Endothelial cell of umbilical vein (primary cell): Measurements from ENCODE around the gene ARSK. TPM values are rescaled to one million over a fixed set of nuclear protein-coding genes. Genes with fewer than 3 reads are reported as not detected.

ENCODE experiments used
- BruUV-seq: library from RNA; stranded (reverse); fragments of 400-500 nt; replicated peaks from 2 replicates; lab custom pipeline; 2021; lab: Mats Ljungman, UMichigan
- CTCF ChIA-PET: fragments of 300-600, 350-600 bp; sonication (Branson Sonifier 250); formaldehyde crosslinking; loops from one replicate; lab custom pipeline; 2021; ENCODE audit warnings: antibody characterized with exemption, inconsistent platforms; lab: Charles Lee
- POLR2A ChIA-PET: fragments of 300-600, 350-600 bp; sonication (Branson Sonifier 250); formaldehyde crosslinking; loops from one replicate; lab custom pipeline; 2021; ENCODE audit warnings: antibody characterized with exemption, inconsistent platforms; lab: Charles Lee
- DNase-seq: peaks from one replicate; pipeline ENCODE4 v3.0.0-alpha.2; 2011; ENCODE audit warnings: low read depth, low spot score
- FAIRE-seq: peaks from 2 replicates; lab custom pipeline; 2011; peaks lifted over from hg19 to GRCh38; lab: Jason Lieb, UNC
- H2AFZ ChIP-seq: 2 replicates; pipeline ENCODE4 v1.6.0; 2012; ENCODE audit warnings: low read depth, low read length, control low read depth, inconsistent platforms
- H3K27ac ChIP-seq: 2 replicates; pipeline ENCODE4 v1.5.1; 2011; ENCODE audit warnings: low read depth, mild to moderate bottlenecking, control low read depth, low read length, moderate library complexity; ENCODE audit not compliant: insufficient read depth
- H3K27me3 ChIP-seq, 2 experiments: 2 replicates each; pipeline versions ENCODE4 v1.6.0 to v1.6.1; 2011; ENCODE audit warnings: low read length in 2 of 2, mixed read lengths in 1 of 2; ENCODE audit not compliant: control insufficient read depth in 2 of 2, insufficient read depth in 2 of 2
- H3K36me3 ChIP-seq, 2 experiments: 2 replicates in 1 of 2; 3 replicates in 1 of 2; pipeline ENCODE4 v1.5.1; 2011; ENCODE audit warnings: low read length in 2 of 2, mild to moderate bottlenecking in 1 of 2, moderate library complexity in 1 of 2; ENCODE audit not compliant: control insufficient read depth in 2 of 2, insufficient read depth in 2 of 2; ENCODE audit errors: extremely low read depth in 1 of 2
- H3K4me1 ChIP-seq: 3 replicates; pipeline ENCODE4 v1.5.1; 2011; ENCODE audit warnings: mild to moderate bottlenecking, low read length; ENCODE audit not compliant: control insufficient read depth, insufficient read depth; ENCODE audit errors: extremely low read depth
- H3K4me2 ChIP-seq: 2 replicates; pipeline ENCODE4 v1.6.1; 2011; ENCODE audit warnings: low read length, control low read depth, mixed read lengths; ENCODE audit not compliant: insufficient read depth
- H3K4me3 ChIP-seq, 3 experiments: fragments of 200-600 bp in 1 of 3; sonication (generic), shearing (Covaris generic) in 1 of 3; replicated peaks in 1 of 3; 2 replicates each; pipeline ENCODE4 v1.5.1; 2011 to 2016; ENCODE audit warnings: control low read depth in 3 of 3, low read length in 3 of 3, mild to moderate bottlenecking in 2 of 3, inconsistent platforms in 1 of 3, low read depth in 1 of 3, moderate library complexity in 1 of 3; ENCODE audit not compliant: insufficient read depth in 1 of 3
- H3K79me2 ChIP-seq: 2 replicates; pipeline ENCODE4 v1.6.0; 2012; ENCODE audit warnings: low read length, inconsistent platforms; ENCODE audit not compliant: control insufficient read depth, insufficient read depth
- H3K9ac ChIP-seq: replicated peaks from 2 replicates; pipeline ENCODE3; 2011; ENCODE audit warnings: low read length, control low read depth; ENCODE audit not compliant: insufficient read depth; ENCODE audit errors: extremely low read depth
- H3K9me1 ChIP-seq: replicated peaks from 3 replicates; pipeline ENCODE4 v1.6.0; 2011; ENCODE audit warnings: mild to moderate bottlenecking, low read length; ENCODE audit not compliant: control insufficient read depth, insufficient read depth; ENCODE audit errors: extremely low read depth
- H3K9me3 ChIP-seq: replicated peaks from 2 replicates; pipeline ENCODE4 v1.5.1; 2012; ENCODE audit warnings: low read length, inconsistent platforms; ENCODE audit not compliant: control insufficient read depth, insufficient read depth
- H4K20me1 ChIP-seq: replicated peaks from 2 replicates; pipeline ENCODE3; 2011; ENCODE audit warnings: mild to moderate bottlenecking, low read length; ENCODE audit not compliant: control insufficient read depth, insufficient read depth; ENCODE audit errors: extremely low read depth
- EZH2 ChIP-seq: IDR thresholded peaks from 2 replicates; pipeline ENCODE4 v1.6.1; 2012; ENCODE audit warnings: borderline replicate concordance, low read depth, mild to moderate bottlenecking, moderate library complexity, low read length, inconsistent platforms; ENCODE audit not compliant: severe bottlenecking
- FOS ChIP-seq: IDR thresholded peaks from 2 replicates; pipeline ENCODE4 v1.6.1; 2011; ENCODE audit warnings: mild to moderate bottlenecking, low read length, moderate library complexity, borderline replicate concordance; ENCODE audit not compliant: insufficient read depth
- GATA2 ChIP-seq: IDR thresholded peaks from 2 replicates; pipeline ENCODE4 v1.7.0; 2011; ENCODE audit warnings: low read depth, mild to moderate bottlenecking, moderate library complexity, mixed read lengths, low read length; ENCODE audit not compliant: insufficient read length, insufficient read depth
- JUN ChIP-seq: IDR thresholded peaks from 2 replicates; pipeline ENCODE4 v1.6.1; 2011; ENCODE audit warnings: borderline replicate concordance, low read depth; ENCODE audit not compliant: insufficient read length, insufficient read depth
- MYC ChIP-seq: IDR thresholded peaks from one replicate; pipeline ENCODE4 v1.6.1; 2011; ENCODE audit warnings: mild to moderate bottlenecking, low read depth, low read length
- POLR2A ChIP-seq: IDR thresholded peaks from 2 replicates; pipeline ENCODE4 v1.6.1; 2012; ENCODE audit warnings: low read depth, mild to moderate bottlenecking, control low read depth, low read length
- POLR2AphosphoS5 ChIP-seq: IDR thresholded peaks from 2 replicates; pipeline ENCODE4 v1.6.1; 2012; ENCODE audit warnings: low read depth, mild to moderate bottlenecking, control low read depth, low read length, moderate library complexity; ENCODE audit not compliant: insufficient read depth
- dilution Hi-C: fragments of 300-500 bp; cut with MboI; formaldehyde crosslinking; loops from one replicate; pipeline ENCODE4 v1.15.0; 2019; ENCODE audit warnings: low sequenced_read_pairs; ENCODE audit not compliant: extremely low pct_ligation_motif_present
- intact Hi-C: fragments of 100-400 bp; cut with micrococcal nuclease; formaldehyde crosslinking; loops from one replicate; pipeline ENCODE4 v1.10.0; 2022
- polyA plus RNA-seq, 4 experiments: library from polyadenylated mRNA; depleted of rRNA in 3 of 4; stranded (reverse) in 3 of 4; unstranded in 1 of 4; fragments of >200 nt; gene quantifications; 2 replicates each; pipeline versions ENCODE4 v1.2.1 to v1.2.3, GENCODE V29; 2011 to 2012; ENCODE audit warnings: missing spikeins in 1 of 4
- total RNA-seq: library from RNA; stranded (reverse); gene quantifications from 2 replicates; pipeline ENCODE4 v1.2.3, GENCODE V29; 2021
- TF ChIP-seq, protein P1 (sequence below), 2 donors: IDR thresholded peaks; 1 replicate in 1 of 2; 2 replicates in 1 of 2; pipeline ENCODE4 v1.5.1; 2011; ENCODE audit warnings: low read length in 2 of 2, mild to moderate bottlenecking in 2 of 2, moderate library complexity in 2 of 2, control low read depth in 1 of 2, inconsistent platforms in 1 of 2, low read depth in 1 of 2; ENCODE audit not compliant: insufficient read depth in 1 of 2; ENCODE audit errors: extremely low read depth in 1 of 2
- TF ChIP-seq, protein P2 (sequence below): IDR thresholded peaks from 2 replicates; pipeline ENCODE4 v1.6.1; 2011; ENCODE audit not compliant: insufficient read depth, insufficient read length

Gene ARSK
- total and polyA plus RNA-seq, 2 donors (not counting 3 experiments of a cell fraction or from before 2014, with no cell fraction given): 3.7 to 4.9 TPM

DNA sequence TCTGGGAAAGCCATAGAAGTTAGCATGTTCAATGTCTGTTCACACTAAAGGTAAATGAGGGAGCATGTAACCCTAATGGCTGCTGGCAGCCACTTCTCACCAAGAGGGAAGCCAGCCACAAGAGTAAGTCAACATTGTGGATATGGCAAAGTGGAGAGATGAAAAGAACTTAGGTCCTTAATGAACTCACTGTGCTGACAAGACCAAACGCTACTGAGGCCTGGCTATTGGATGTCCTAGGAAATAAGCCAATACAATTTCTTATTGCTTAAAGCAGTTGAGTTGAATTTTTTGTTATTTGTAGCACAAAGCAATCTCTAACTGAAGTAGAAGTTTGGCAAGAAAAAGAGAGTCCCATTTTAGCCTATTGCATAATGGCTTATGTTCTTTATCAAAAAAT is 71.8 kb downstream of the ARSK start:
- ChIA-PET CTCF (no interaction called here), POLR2A (no interaction called here)
- no peak for DNase-seq
- no peaks in the 10 kb centered on the region for H3K27me3 ChIP-seq
- H3K27ac ChIP-seq: no peak overlapping the region
- no peaks in the 10 kb centered on the region for H4K20me1 ChIP-seq
- BruUV-seq: no TSS peak
- no peaks in the 10 kb centered on the region for H3K9me1 ChIP-seq
- intact Hi-C loops: no loop called here
- TF ChIP-seq, protein P1, sequence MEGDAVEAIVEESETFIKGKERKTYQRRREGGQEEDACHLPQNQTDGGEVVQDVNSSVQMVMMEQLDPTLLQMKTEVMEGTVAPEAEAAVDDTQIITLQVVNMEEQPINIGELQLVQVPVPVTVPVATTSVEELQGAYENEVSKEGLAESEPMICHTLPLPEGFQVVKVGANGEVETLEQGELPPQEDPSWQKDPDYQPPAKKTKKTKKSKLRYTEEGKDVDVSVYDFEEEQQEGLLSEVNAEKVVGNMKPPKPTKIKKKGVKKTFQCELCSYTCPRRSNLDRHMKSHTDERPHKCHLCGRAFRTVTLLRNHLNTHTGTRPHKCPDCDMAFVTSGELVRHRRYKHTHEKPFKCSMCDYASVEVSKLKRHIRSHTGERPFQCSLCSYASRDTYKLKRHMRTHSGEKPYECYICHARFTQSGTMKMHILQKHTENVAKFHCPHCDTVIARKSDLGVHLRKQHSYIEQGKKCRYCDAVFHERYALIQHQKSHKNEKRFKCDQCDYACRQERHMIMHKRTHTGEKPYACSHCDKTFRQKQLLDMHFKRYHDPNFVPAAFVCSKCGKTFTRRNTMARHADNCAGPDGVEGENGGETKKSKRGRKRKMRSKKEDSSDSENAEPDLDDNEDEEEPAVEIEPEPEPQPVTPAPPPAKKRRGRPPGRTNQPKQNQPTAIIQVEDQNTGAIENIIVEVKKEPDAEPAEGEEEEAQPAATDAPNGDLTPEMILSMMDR (IDR thresholded peaks at IDR 0.05; ENCODE audit: extremely low read depth in 1 of 2, insufficient read depth in 1 of 2, low read depth in 1 of 2, low read length in 2 of 2): no peak
- no peak for TF ChIP-seq JUN
- TF ChIP-seq, protein P2, sequence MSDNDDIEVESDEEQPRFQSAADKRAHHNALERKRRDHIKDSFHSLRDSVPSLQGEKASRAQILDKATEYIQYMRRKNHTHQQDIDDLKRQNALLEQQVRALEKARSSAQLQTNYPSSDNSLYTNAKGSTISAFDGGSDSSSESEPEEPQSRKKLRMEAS: no peak
- dilution Hi-C loops: loop anchor here (25.0 kb wide), 1 partner anchor 211 kb away; no protein-coding TSS in a partner anchor
- no peak for FAIRE-seq
- no peak overlapping the region for H2AFZ ChIP-seq
- no peaks in the 10 kb centered on the region for H3K79me2 ChIP-seq
- no peak overlapping the region for H3K4me3 ChIP-seq
- no peak overlapping the region for H3K9ac ChIP-seq
- H3K4me1 ChIP-seq: peaks cover 6% of the 10 kb centered on the region
- no peaks in the 10 kb centered on the region for H3K36me3 ChIP-seq
- no peaks in the 10 kb centered on the region for H3K9me3 ChIP-seq
- no peak overlapping the region for H3K4me2 ChIP-seq

DNA sequence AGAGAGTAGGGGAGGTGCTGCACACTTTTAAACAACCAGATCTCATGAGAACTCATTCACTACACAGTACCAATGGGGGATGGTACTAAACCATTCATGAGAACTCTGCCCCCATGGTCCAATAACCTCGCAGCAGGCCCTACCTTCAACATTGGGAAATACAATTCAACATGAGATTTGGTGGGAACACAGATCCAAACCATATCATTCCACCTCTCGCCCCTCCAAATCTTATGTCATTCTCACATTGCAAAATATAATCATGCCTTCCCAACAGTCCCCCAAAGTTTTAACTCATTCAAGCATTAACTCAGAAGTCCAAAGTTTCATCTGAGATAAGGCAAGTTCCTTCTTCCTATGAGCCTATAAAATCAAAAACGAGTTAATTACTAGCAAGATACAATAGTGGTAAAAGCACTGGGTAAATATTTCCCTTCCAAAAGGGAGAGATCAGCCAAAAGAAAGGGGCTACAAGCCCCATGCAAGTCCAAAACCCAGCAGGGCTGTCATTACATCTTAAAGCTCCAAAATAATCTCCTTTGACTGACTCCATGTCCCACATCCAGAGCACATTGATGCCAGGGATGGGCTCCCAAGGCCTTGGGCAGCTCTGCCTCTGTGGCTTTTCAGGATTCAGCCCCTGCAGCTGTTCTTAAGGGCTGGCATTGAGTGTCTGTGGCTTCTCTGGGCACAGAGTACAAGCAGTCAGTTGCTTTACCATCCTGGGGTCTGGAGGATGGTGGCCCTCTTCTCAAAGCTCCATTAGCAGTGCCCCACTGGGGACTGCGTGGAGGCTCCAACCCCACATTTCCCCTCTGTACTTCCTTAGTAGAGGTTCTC is 73.3 kb downstream of the ARSK start:
- H3K9ac ChIP-seq: no peak overlapping the region
- H3K27ac ChIP-seq: no peak overlapping the region
- POLR2A ChIA-PET: no interaction called here
- no peak overlapping the region for H3K4me3 ChIP-seq
- dilution Hi-C loops: loop anchor here (25.0 kb wide), 1 partner anchor 209 kb away; no protein-coding TSS in a partner anchor
- no peak for TF ChIP-seq POLR2A
- TF ChIP-seq MYC: no peak
- no peak for TF ChIP-seq JUN
- TF ChIP-seq, protein P1 (IDR thresholded peaks at IDR 0.05; ENCODE audit: extremely low read depth in 1 of 2, insufficient read depth in 1 of 2, low read depth in 1 of 2, low read length in 2 of 2): no peak
- no peak for TF ChIP-seq POLR2AphosphoS5
- no peak for TF ChIP-seq EZH2
- TF ChIP-seq FOS: no peak
- no peak for TF ChIP-seq GATA2
- TF ChIP-seq, protein P2: no peak
- peaks cover 9% of the 10 kb centered on the region for H3K4me1 ChIP-seq
- DNase-seq (no peak), FAIRE-seq (no peak)
- no peaks in the 10 kb centered on the region for H3K9me1 ChIP-seq
- H2AFZ ChIP-seq: no peak overlapping the region
- BruUV-seq: no TSS peak
- no peaks in the 10 kb centered on the region for H3K9me3 ChIP-seq
- CTCF ChIA-PET: no interaction called here
- intact Hi-C loops: no loop called here
- no peaks in the 10 kb centered on the region for H3K36me3 ChIP-seq
- no peaks in the 10 kb centered on the region for H3K27me3 ChIP-seq
- no peak overlapping the region for H3K4me2 ChIP-seq
- H3K79me2 ChIP-seq: no peaks in the 10 kb centered on the region
- H4K20me1 ChIP-seq: no peaks in the 10 kb centered on the region
